Bronchial epithelial cell (primary cell): Measurements from ENCODE around the gene LRRN2. TPM values are rescaled to one million over a fixed set of nuclear protein-coding genes. Genes with fewer than 3 reads are reported as not detected.
"Not testable (repeated sequence)": the region's sequence is repeated elsewhere in the genome, so short reads cannot be mapped to it uniquely, and the experiment has no call there.

Experiments
- DNase-seq: peaks from one replicate; pipeline ENCODE4 v3.0.0-alpha.2; 2010; ENCODE audit warnings: low read depth
- FAIRE-seq: peaks from 2 replicates; lab custom pipeline; 2011; peaks lifted over from hg19 to GRCh38; lab: Jason Lieb, UNC
- H3K27me3 ChIP-seq: 2 replicates; pipeline ENCODE4 v1.5.1; 2011; ENCODE audit warnings: low read length; ENCODE audit not compliant: control insufficient read depth, insufficient read depth
- H3K36me3 ChIP-seq: 2 replicates; pipeline ENCODE4 v1.5.1; 2011; ENCODE audit warnings: low read length; ENCODE audit not compliant: control insufficient read depth, insufficient read depth
- H3K4me3 ChIP-seq: 2 replicates; pipeline ENCODE4 v1.5.1; 2011; ENCODE audit warnings: mild to moderate bottlenecking, low read depth, low read length, control low read depth
- CTCF ChIP-seq: IDR thresholded peaks from 2 replicates; pipeline ENCODE4 v1.5.1; 2011; ENCODE audit warnings: mild to moderate bottlenecking, moderate library complexity, low read length, control low read depth, inconsistent platforms; ENCODE audit not compliant: insufficient read depth, severe bottlenecking
- total RNA-seq: library from RNA; depleted of rRNA; stranded (reverse); fragments of >200 nt; gene quantifications from 2 replicates; pipeline ENCODE4 v1.2.1, GENCODE V29; 2014

Gene LRRN2
- total RNA-seq, 1 donor from 2014 or later, result not detected

GRCh38 chr1:204574016-204574864, 111.3 kb downstream of the LRRN2 start:
- no peak for TF ChIP-seq CTCF
- FAIRE-seq (no peak), DNase-seq (no peak)
- Histone ChIP-seq H3K4me3 (no peak overlapping the region), H3K36me3 (peaks cover 1% of the 10 kb centered on the region), H3K27me3 (no peaks in the 10 kb centered on the region)

GRCh38 chr1:204572923-204573922, 112.3 kb downstream of the LRRN2 start:
- DNase-seq, result peak; percentile 64
- no peak for FAIRE-seq

GRCh38 chr1:204571631-204572030, 113.9 kb downstream of the LRRN2 start:
- no peak for TF ChIP-seq CTCF
- FAIRE-seq (no peak), DNase-seq (peak; percentile 44)
- Histone ChIP-seq H3K4me3 (no peak overlapping the region), H3K27me3 (no peaks in the 10 kb centered on the region), H3K36me3 (peaks cover 1% of the 10 kb centered on the region)

More at GRCh38 chr1:204572923-204573922, 112.3 kb downstream of the LRRN2 start:
- peaks cover 1% of the 10 kb centered on the region for H3K36me3 ChIP-seq
- H3K4me3 ChIP-seq, result no peak overlapping the region
- no peak for TF ChIP-seq CTCF
- no peaks in the 10 kb centered on the region for H3K27me3 ChIP-seq

- Histone ChIP-seq H3K36me3 (peaks cover 1% of the 10 kb centered on the region), H3K4me3 (no peak overlapping the region), H3K27me3 (no peaks in the 10 kb centered on the region)
- no peak for DNase-seq
- no peak for FAIRE-seq
- TF ChIP-seq CTCF, result no peak
Observed at GRCh38 chr1:204571128-204571527, 114.4 kb downstream of the LRRN2 start.

GRCh38 chr1:204570021-204570420, 115.5 kb downstream of the LRRN2 start:
- DNase-seq, FAIRE-seq, H3K36me3 ChIP-seq, H3K27me3 ChIP-seq, H3K4me3 ChIP-seq: not testable (repeated sequence)

GRCh38 chr1:204569478-204569877, 116.1 kb downstream of the LRRN2 start:
- DNase-seq (no peak), FAIRE-seq (no peak)
- TF ChIP-seq CTCF, result no peak

More at GRCh38 chr1:204569478-204569877, 116.1 kb downstream of the LRRN2 start:
- Histone ChIP-seq H3K36me3 (peaks cover 1% of the 10 kb centered on the region), H3K4me3 (no peak overlapping the region), H3K27me3 (no peaks in the 10 kb centered on the region)
